SK-N-SH (cell line): ENCODE measurements around the gene CACNG4. TPM values are rescaled to one million over a fixed set of nuclear protein-coding genes. Genes with fewer than 3 reads are reported as not detected.

Experiments used
- CTCF ChIA-PET: fragments of 300-600, 350-600 bp; formaldehyde crosslinking; extraction: SDS; loops from one replicate; lab custom pipeline; 2021; lab: Yijun Ruan, JAX
- POLR2A ChIA-PET: fragments of 350-600 bp; sonication (Branson Sonifier 250); formaldehyde crosslinking; extraction: SDS; loops from one replicate; lab custom pipeline; 2020; ENCODE audit warnings: antibody characterized with exemption, inconsistent platforms; lab: Yijun Ruan, JAX
- DNase-seq: peaks from one replicate; pipeline ENCODE4 v3.0.0; 2012
- H2AFZ ChIP-seq: fragments of 200-600 bp; sonication (generic); 2 replicates; pipeline ENCODE4 v1.8.1; 2016; ENCODE audit warnings: antibody characterized with exemption, mild to moderate bottlenecking, low read depth
- H3F3A ChIP-seq: fragments of 200-600 bp; sonication (generic); replicated peaks from 2 replicates; pipeline ENCODE3; 2016; ENCODE audit warnings: antibody characterized with exemption, mild to moderate bottlenecking; ENCODE audit not compliant: insufficient read depth
- H3K27ac ChIP-seq, 2 experiments: fragments of 200-500 bp in 1 of 2; fragments of 200-600 bp in 1 of 2; sonication (Bioruptor generic) in 1 of 2; sonication (generic), shearing (Covaris generic) in 1 of 2; 2 replicates each; pipeline versions ENCODE4 v1.5.1 to v1.6.1; 2014 to 2016; ENCODE audit warnings: low read depth in 2 of 2, inconsistent platforms in 1 of 2, low read length in 1 of 2, mild to moderate bottlenecking in 1 of 2, mixed read lengths in 1 of 2
- H3K27me3 ChIP-seq: fragments of 200-600 bp; sonication (generic), shearing (Covaris generic); 2 replicates; pipeline ENCODE4 v1.6.1; 2016; ENCODE audit warnings: mixed run types; ENCODE audit not compliant: insufficient read depth
- H3K36me3 ChIP-seq, 2 experiments: fragments of 200-500 bp in 1 of 2; fragments of 200-600 bp in 1 of 2; sonication (Bioruptor generic) in 1 of 2; sonication (generic) in 1 of 2; replicated peaks in 1 of 2; 2 replicates each; pipeline versions ENCODE3 to v1.5.1; 2014 to 2016; ENCODE audit warnings: low read length in 1 of 2, mild to moderate bottlenecking in 1 of 2; ENCODE audit not compliant: insufficient read depth in 2 of 2, control insufficient read depth in 1 of 2
- H3K4me1 ChIP-seq, 2 experiments: fragments of 200-500 bp in 1 of 2; fragments of 200-600 bp in 1 of 2; sonication (Bioruptor generic) in 1 of 2; sonication (generic), shearing (Covaris generic) in 1 of 2; 2 replicates each; pipeline versions ENCODE4 v1.5.1 to v1.6.1; 2014 to 2016; ENCODE audit warnings: low read depth in 1 of 2, low read length in 1 of 2, mixed run types in 1 of 2; ENCODE audit not compliant: insufficient read depth in 2 of 2, control insufficient read depth in 1 of 2
- H3K4me2 ChIP-seq: fragments of 200-600 bp; sonication (generic), shearing (Covaris generic); 2 replicates; pipeline ENCODE4 v1.6.1; 2017; ENCODE audit warnings: mixed run types
- H3K4me3 ChIP-seq, 2 experiments: fragments of 200-500 bp in 1 of 2; fragments of 200-600 bp in 1 of 2; sonication (Bioruptor generic) in 1 of 2; sonication (generic), shearing (Covaris generic) in 1 of 2; 2 replicates each; pipeline versions ENCODE4 v1.5.1 to v1.8.1; 2014 to 2016; ENCODE audit warnings: low read depth in 2 of 2, inconsistent platforms in 1 of 2, low read length in 1 of 2, mild to moderate bottlenecking in 1 of 2, mixed read lengths in 1 of 2, moderate library complexity in 1 of 2
- H3K79me2 ChIP-seq: fragments of 200-600 bp; sonication (generic); 2 replicates; pipeline ENCODE4 v1.8.1; 2017; ENCODE audit warnings: mild to moderate bottlenecking; ENCODE audit not compliant: insufficient read depth
- H3K9ac ChIP-seq: fragments of 200-600 bp; sonication (generic); 2 replicates; pipeline ENCODE4 v1.6.1; 2017; ENCODE audit warnings: mixed run types
- H3K9me2 ChIP-seq: fragments of 200-600 bp; sonication (generic); 2 replicates; pipeline ENCODE4 v1.6.1; 2017; ENCODE audit warnings: mixed run types
- H3K9me3 ChIP-seq: fragments of 200-600 bp; sonication (generic); 2 replicates; pipeline ENCODE4 v1.6.1; 2017; ENCODE audit warnings: mixed run types, mild to moderate bottlenecking, moderate library complexity
- H4K20me1 ChIP-seq: fragments of 200-600 bp; sonication (generic); 2 replicates; pipeline ENCODE4 v1.6.1; 2017; ENCODE audit warnings: mild to moderate bottlenecking, mixed run types; ENCODE audit not compliant: insufficient read depth
- CHD2 ChIP-seq: fragments of 150-350 bp; IDR thresholded peaks from 2 replicates; pipeline ENCODE4 v1.6.1; 2018; ENCODE audit warnings: low read length; ENCODE audit not compliant: partially characterized antibody
- CTCF ChIP-seq: fragments of 200-600 bp; sonication (generic); IDR thresholded peaks from 2 replicates; pipeline ENCODE4 v1.6.1; 2017; ENCODE audit warnings: antibody characterized with exemption, mild to moderate bottlenecking, moderate library complexity
- EZH2phosphoT487 ChIP-seq: fragments of 200-600 bp; sonication (generic); IDR thresholded peaks from 2 replicates; pipeline ENCODE4 v1.6.1; 2017; ENCODE audit warnings: low read depth, mixed run types, mild to moderate bottlenecking, antibody characterized with exemption, moderate library complexity, borderline replicate concordance
- FOXM1 ChIP-seq: IDR thresholded peaks from 2 replicates; pipeline ENCODE4 v1.4.0; 2012; ENCODE audit warnings: low read depth, mild to moderate bottlenecking
- GABPA ChIP-seq: IDR thresholded peaks from 2 replicates; pipeline ENCODE4 v1.4.0; 2012; ENCODE audit warnings: low read depth, mild to moderate bottlenecking
- IRF3 ChIP-seq: fragments of 150-350 bp; IDR thresholded peaks from 2 replicates; pipeline ENCODE4 v1.6.1; 2016; ENCODE audit warnings: mild to moderate bottlenecking, low read depth, low read length
- JUND ChIP-seq: IDR thresholded peaks from 2 replicates; pipeline ENCODE4 v1.4.0; 2012
- MAX ChIP-seq: IDR thresholded peaks from 2 replicates; pipeline ENCODE4 v1.4.0; 2012; ENCODE audit warnings: low read depth
- NFIC ChIP-seq: IDR thresholded peaks from 2 replicates; pipeline ENCODE4 v1.4.0; 2012; ENCODE audit warnings: borderline replicate concordance
- NRF1 ChIP-seq: IDR thresholded peaks from 2 replicates; pipeline ENCODE4 v1.6.1; 2012; ENCODE audit warnings: low read depth, mild to moderate bottlenecking, low read length
- PBX3 ChIP-seq: IDR thresholded peaks from 2 replicates; pipeline ENCODE4; 2012
- RAD21 ChIP-seq: IDR thresholded peaks from 2 replicates; pipeline ENCODE4 v1.6.1; 2012; ENCODE audit warnings: mild to moderate bottlenecking, low read length
- RCOR1 ChIP-seq: fragments of 150-350 bp; IDR thresholded peaks from 2 replicates; pipeline ENCODE4 v1.6.1; 2017; ENCODE audit warnings: antibody characterized with exemption, low read length
- REST ChIP-seq: IDR thresholded peaks from 2 replicates; pipeline ENCODE4 v1.6.1; 2012; ENCODE audit warnings: mild to moderate bottlenecking, low read depth, low read length, moderate library complexity
- RFX5 ChIP-seq: IDR thresholded peaks from 2 replicates; pipeline ENCODE4 v1.6.1; 2012; ENCODE audit warnings: mild to moderate bottlenecking, improper control_type of control experiment, low read length
- RXRA ChIP-seq: IDR thresholded peaks from 2 replicates; pipeline ENCODE4 v1.4.0; 2012; ENCODE audit warnings: low read depth, mild to moderate bottlenecking, borderline replicate concordance
- TEAD4 ChIP-seq: IDR thresholded peaks from 2 replicates; pipeline ENCODE4 v1.4.0; 2012; ENCODE audit warnings: mild to moderate bottlenecking, borderline replicate concordance; ENCODE audit not compliant: insufficient read depth
- USF1 ChIP-seq: IDR thresholded peaks from 2 replicates; pipeline ENCODE4 v1.4.0; 2012; ENCODE audit warnings: low read depth, borderline replicate concordance
- ZBTB33 ChIP-seq: IDR thresholded peaks from 2 replicates; pipeline ENCODE4 v1.4.0; 2012; ENCODE audit warnings: low read depth, borderline replicate concordance
- WGBS: methylation state at CpG from one replicate; pipeline ENCODE4 v1.1.6; 2017; ENCODE audit warnings: low lambda C conversion rate; 5-methylcytosine and 5-hydroxymethylcytosine counted together
- polyA plus RNA-seq, 3 experiments: library from polyadenylated mRNA; depleted of rRNA; stranded (reverse); fragments of >200 nt; gene quantifications; 2 replicates each; pipeline ENCODE4 v1.2.3, GENCODE V29; 2012

Gene CACNG4
- polyA plus RNA-seq, 1 of the 3 experiments (the other 2 are of a cell fraction), result 13.2 TPM

- no peak for TF ChIP-seq CTCF
- TF ChIP-seq, all 33 proteins: peak for 0
Observed at GRCh38 chr17:67053438-67054000, 89.0 kb downstream of the CACNG4 start (continued).

- no peaks in the 10 kb centered on the region for H4K20me1 ChIP-seq
- H3K4me2 ChIP-seq, result no peak overlapping the region
- POLR2A ChIA-PET, result no interaction called here
- TF ChIP-seq ZBTB33, result no peak
- TF ChIP-seq NFIC, result no peak
- TF ChIP-seq NRF1, result no peak
- no peak for TF ChIP-seq RFX5
- TF ChIP-seq TEAD4, result no peak
- no peak for TF ChIP-seq PBX3
- no peak for TF ChIP-seq MAX
- TF ChIP-seq JUND, result no peak
- TF ChIP-seq GABPA, result no peak
- no peak for TF ChIP-seq REST
- no peak for TF ChIP-seq EZH2phosphoT487
- no peak for TF ChIP-seq CHD2
- TF ChIP-seq FOXM1, result no peak
- TF ChIP-seq RAD21, result no peak
- TF ChIP-seq RCOR1, result no peak
- no peak for TF ChIP-seq IRF3
- TF ChIP-seq RXRA, result no peak
- no peak for TF ChIP-seq USF1
- H3K9me3 ChIP-seq, result no peaks in the 10 kb centered on the region; the same call in 1 of the 2 replicates
- H3K9ac ChIP-seq, result no peak overlapping the region
- H3K27me3 ChIP-seq, result no peaks in the 10 kb centered on the region
- H3K27ac ChIP-seq, result no peak overlapping the region
- no peak for DNase-seq
- peaks cover 0 to 3% of the 10 kb centered on the region in 2 experiments; a peak in 1 of 4 replicates for H3K4me1 ChIP-seq
- WGBS, result 88% methylated on average over 19 of the region's 19 CpGs
- no peaks in the 10 kb centered on the region for H3F3A ChIP-seq
- CTCF ChIA-PET, result no interaction called here
- no peak overlapping the region for H2AFZ ChIP-seq
- no peaks in the 10 kb centered on the region for H3K79me2 ChIP-seq
- H3K36me3 ChIP-seq, result no peaks in the 10 kb centered on the region
- no peaks in the 10 kb centered on the region for H3K9me2 ChIP-seq
- no peak overlapping the region for H3K4me3 ChIP-seq
Observed at GRCh38 chr17:67054011-67054591, 89.6 kb downstream of the CACNG4 start.
